ENCODE results near the gene SRPRB.

GRCh38 chr3:133829310-133829707, 23.7 kb downstream of the SRPRB start:
- TF ChIP-seq CTCF (IDR thresholded peaks at IDR 0.05; ENCODE audit: low read depth, low read length) (no peak), EZH2phosphoT487 (IDR thresholded peaks at IDR 0.05; ENCODE audit: low read depth) (no peak)

All from OCI-LY3 (cell line).